GM19238 (cell line): Measurements from ENCODE around the gene PLA2G2D.

ENCODE experiments used
- DNase-seq: peaks from one replicate; pipeline ENCODE4 v3.0.0; 2011; ENCODE audit warnings: low spot score; ENCODE audit not compliant: insufficient read length

The PLA2G2D gene

DNA sequence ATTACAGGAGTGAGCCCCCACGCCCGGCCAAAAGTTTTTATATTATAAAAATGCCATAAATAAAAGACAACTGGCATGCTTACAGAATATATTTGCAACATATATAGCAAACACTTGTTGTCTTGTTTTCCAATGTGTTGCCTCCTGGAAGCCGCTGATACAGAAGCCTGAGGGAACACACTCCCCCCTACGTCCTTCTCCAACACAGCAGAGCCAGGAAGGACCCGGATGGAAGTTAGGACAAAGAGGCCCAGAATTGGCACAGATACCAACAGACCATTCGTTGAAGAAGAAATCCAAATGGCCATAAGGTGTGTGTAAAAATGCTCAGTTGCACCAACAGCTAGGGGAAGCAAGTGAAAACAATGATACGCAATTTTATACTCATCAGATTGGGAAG, 50.6 kb downstream of the PLA2G2D start:
- DNase-seq: no peak

DNA sequence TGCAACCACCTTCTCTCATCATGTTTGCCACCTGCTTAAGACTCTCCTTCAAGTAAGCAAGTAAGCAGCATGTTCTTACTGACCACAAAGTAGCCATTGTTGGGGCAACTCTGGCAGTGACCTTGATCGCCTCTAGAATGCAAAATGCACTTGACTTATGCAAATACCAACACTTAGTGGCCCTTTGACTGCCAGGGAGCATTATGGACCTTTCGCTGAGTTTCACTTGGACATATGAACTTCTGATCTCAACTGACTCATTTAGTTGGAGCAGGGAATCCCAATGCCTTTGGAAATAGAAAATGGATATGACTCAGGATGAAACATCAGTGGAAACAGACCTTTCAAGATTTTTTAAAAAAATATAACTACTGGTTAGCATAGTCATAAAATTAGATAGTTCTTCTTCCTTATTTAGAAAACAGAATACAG, 55.5 kb downstream of the PLA2G2D start:
- DNase-seq: no peak
